LNCaP clone FGC (cell line): ENCODE data around the gene PRDM10.

Experiments
- DNase-seq: peaks from one replicate; pipeline ENCODE4 v3.0.0-alpha.2; 2011; ENCODE audit warnings: low read depth
- H3K4me3 ChIP-seq: 2 replicates; pipeline ENCODE4 v1.5.1; 2011; ENCODE audit warnings: mild to moderate bottlenecking, low read depth, low read length, control low read depth
- CTCF ChIP-seq: IDR thresholded peaks from 2 replicates; pipeline ENCODE4 v1.5.1; 2012; ENCODE audit warnings: mild to moderate bottlenecking; ENCODE audit not compliant: control insufficient read depth, insufficient read depth; ENCODE audit errors: extremely low read depth

Gene PRDM10

GRCh38 chr11:129992161-129992944 lies 10.3 kb downstream of the PRDM10 start:
- TF ChIP-seq CTCF: peak; percentile 62
- DNase-seq: no peak
- H3K4me3 ChIP-seq: no peak overlapping the region

GRCh38 chr11:129989149-129989813 lies 13.4 kb downstream of the PRDM10 start:
- no peak overlapping the region for H3K4me3 ChIP-seq
- no peak for DNase-seq
- no peak for TF ChIP-seq CTCF

GRCh38 chr11:129987950-129988349 lies 14.7 kb downstream of the PRDM10 start:
- TF ChIP-seq CTCF: no peak
- H3K4me3 ChIP-seq: no peak overlapping the region
- DNase-seq: no peak

GRCh38 chr11:129985823-129986222 lies 16.8 kb downstream of the PRDM10 start:
- TF ChIP-seq CTCF: no peak
- no peak overlapping the region for H3K4me3 ChIP-seq
- DNase-seq: no peak

- no peak overlapping the region for H3K4me3 ChIP-seq
- DNase-seq: no peak
- TF ChIP-seq CTCF: no peak
Measured at GRCh38 chr11:129980086-129980485, 22.5 kb downstream of the PRDM10 start.

- no peak for TF ChIP-seq CTCF
- DNase-seq: no peak
- H3K4me3 ChIP-seq: no peak overlapping the region
Measured at GRCh38 chr11:129979046-129979605, 23.5 kb downstream of the PRDM10 start.
